GM15510 (cell line): ENCODE results near the gene RABEP2.

Source experiments
- POLR2A ChIP-seq: IDR thresholded peaks from 3 replicates; pipeline ENCODE4 v1.6.1; 2011; ENCODE audit warnings: borderline replicate concordance; ENCODE audit not compliant: insufficient read length; ENCODE audit errors: extremely low read depth

Gene RABEP2

GRCh38 chr16:28859326-28859725, 65.7 kb downstream of the RABEP2 start:
- no peak for TF ChIP-seq POLR2A

GRCh38 chr16:28858421-28858820, 66.6 kb downstream of the RABEP2 start:
- TF ChIP-seq POLR2A = no peak
